Neutrophil (primary cell): ENCODE data around the gene EVL.

Experiments used
- H3K27ac ChIP-seq: fragments of 200-600 bp; sonication (generic); 2 replicates; pipeline ENCODE4 v1.5.1; 2016; ENCODE audit warnings: mild to moderate bottlenecking, moderate library complexity
- H3K27me3 ChIP-seq: fragments of 200-600 bp; sonication (generic); 2 replicates; pipeline ENCODE4 v1.6.0; 2016; ENCODE audit warnings: mild to moderate bottlenecking
- H3K36me3 ChIP-seq: fragments of 200-600 bp; sonication (generic); 2 replicates; pipeline ENCODE4 v1.5.1; 2017
- H3K4me1 ChIP-seq, 2 experiments: fragments of 200-600 bp in 1 of 2; sonication (generic) in 1 of 2; 1 replicate in 1 of 2; 2 replicates in 1 of 2; pipeline versions ENCODE4 v1.5.1 to v1.6.1; 2013 to 2016; ENCODE audit warnings: low read depth in 1 of 2, low read length in 1 of 2, mild to moderate bottlenecking in 1 of 2, moderate library complexity in 1 of 2; ENCODE audit not compliant: control insufficient read depth in 1 of 2, insufficient read depth in 1 of 2
- H3K4me3 ChIP-seq, 2 experiments: fragments of 200-600 bp in 1 of 2; sonication (generic) in 1 of 2; 1 replicate in 1 of 2; 2 replicates in 1 of 2; pipeline ENCODE4 v1.5.1; 2013 to 2016; ENCODE audit warnings: low read depth in 1 of 2, low read length in 1 of 2, mild to moderate bottlenecking in 1 of 2, moderate library complexity in 1 of 2
- H3K9me3 ChIP-seq: fragments of 200-600 bp; sonication (generic); 2 replicates; pipeline ENCODE4 v1.5.1; 2016
- CTCF ChIP-seq: fragments of 200-600 bp; sonication (generic); IDR thresholded peaks from 2 replicates; pipeline ENCODE4 v1.5.1; 2016; ENCODE audit warnings: antibody characterized with exemption

Gene EVL

GRCh38 chr14:100132903-100133510 is 67.8 kb downstream of the EVL start:
- Histone ChIP-seq H3K27me3 (no peaks in the 10 kb centered on the region), H3K27ac (no peak overlapping the region), H3K4me1 (no peaks in the 10 kb centered on the region), H3K9me3 (no peaks in the 10 kb centered on the region), H3K4me3 (no peak overlapping the region), H3K36me3 (peaks cover 45% of the 10 kb centered on the region)
- no peak for TF ChIP-seq CTCF

- no peak for TF ChIP-seq CTCF
- H3K4me1 ChIP-seq: no peaks in the 10 kb centered on the region
- H3K27ac ChIP-seq: no peak overlapping the region
- no peaks in the 10 kb centered on the region for H3K9me3 ChIP-seq
- peaks cover 44% of the 10 kb centered on the region for H3K36me3 ChIP-seq
- no peaks in the 10 kb centered on the region for H3K27me3 ChIP-seq
- no peak overlapping the region for H3K4me3 ChIP-seq
Observed at GRCh38 chr14:100134586-100134985, 69.4 kb downstream of the EVL start.

- Histone ChIP-seq H3K4me3 (no peak overlapping the region), H3K4me1 (no peaks in the 10 kb centered on the region), H3K27me3 (no peaks in the 10 kb centered on the region), H3K27ac (no peak overlapping the region), H3K9me3 (no peaks in the 10 kb centered on the region), H3K36me3 (peaks cover 39% of the 10 kb centered on the region)
- no peak for TF ChIP-seq CTCF
Observed at GRCh38 chr14:100135073-100135472, 69.9 kb downstream of the EVL start.

GRCh38 chr14:100135784-100136183 is 70.6 kb downstream of the EVL start:
- H3K36me3 ChIP-seq: peaks cover 35% of the 10 kb centered on the region
- H3K4me1 ChIP-seq: peaks cover 3 to 4% of the 10 kb centered on the region in 2 experiments
- no peaks in the 10 kb centered on the region for H3K9me3 ChIP-seq
- TF ChIP-seq CTCF: no peak
- H3K4me3 ChIP-seq: no peak overlapping the region
- H3K27me3 ChIP-seq: no peaks in the 10 kb centered on the region
- no peak overlapping the region for H3K27ac ChIP-seq

GRCh38 chr14:100137173-100137572 is 72.0 kb downstream of the EVL start:
- H3K27me3 ChIP-seq: no peaks in the 10 kb centered on the region
- no peak overlapping the region for H3K4me3 ChIP-seq
- no peak overlapping the region for H3K27ac ChIP-seq
- H3K36me3 ChIP-seq: peaks cover 30% of the 10 kb centered on the region
- no peak for TF ChIP-seq CTCF
- no peaks in the 10 kb centered on the region for H3K9me3 ChIP-seq
- H3K4me1 ChIP-seq: peaks cover 6% of the 10 kb centered on the region in 2 experiments
